ENCODE results near the gene TERT. TPM values are rescaled to one million over a fixed set of nuclear protein-coding genes. Genes with fewer than 3 reads are reported as not detected.

The TERT gene
- total RNA-seq, 1 donor from 2014 or later: not detected

DNA sequence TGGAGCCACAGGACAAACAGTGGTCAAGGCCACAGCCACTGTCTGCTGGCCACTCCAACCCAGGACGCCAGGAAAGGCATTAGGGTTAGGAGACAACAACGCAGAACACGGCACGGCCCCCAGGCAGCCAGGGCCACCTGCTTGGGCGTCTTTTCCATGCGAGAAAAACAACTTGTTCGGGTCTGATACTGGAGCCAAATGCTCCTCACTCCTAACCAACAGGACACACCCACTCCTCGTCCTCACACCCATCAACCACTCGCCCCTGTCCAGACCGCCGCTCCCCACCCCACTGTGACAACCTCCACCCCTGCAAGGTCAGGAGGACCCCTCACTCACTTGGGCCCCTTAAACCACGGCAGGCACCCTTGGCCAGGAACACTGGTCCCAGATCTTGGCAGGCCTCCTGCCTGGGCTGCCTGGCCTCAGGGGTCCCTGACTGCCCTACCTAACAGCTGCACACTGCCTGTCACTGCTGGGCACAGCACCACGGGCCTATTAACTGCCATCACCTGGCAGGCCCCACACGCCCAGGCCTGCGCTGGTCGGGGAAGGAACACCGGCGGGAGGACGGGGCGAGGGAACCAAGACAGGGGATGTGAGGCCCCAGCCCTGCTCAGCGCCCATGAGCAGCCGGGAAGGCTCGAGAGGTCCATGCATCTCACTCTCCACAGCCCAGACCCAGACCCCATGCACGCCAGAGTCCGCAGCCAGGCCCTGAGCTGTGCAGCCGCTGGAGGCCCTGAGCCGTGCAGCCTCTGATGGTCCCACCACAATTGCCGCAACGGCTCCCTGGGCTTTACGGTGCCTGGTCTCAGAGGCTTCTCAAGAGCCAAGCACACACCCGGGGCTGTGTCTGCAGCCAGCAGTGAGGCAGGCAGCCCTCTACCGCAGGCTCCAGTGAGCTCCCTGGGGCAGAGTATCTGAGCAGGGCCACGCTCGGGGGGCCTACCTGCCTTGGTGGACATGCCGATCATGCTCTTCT is 36.3 kb upstream of the TERT start:
- no peak for DNase-seq (ENCODE audit: low read depth in 2 of 2)

DNA sequence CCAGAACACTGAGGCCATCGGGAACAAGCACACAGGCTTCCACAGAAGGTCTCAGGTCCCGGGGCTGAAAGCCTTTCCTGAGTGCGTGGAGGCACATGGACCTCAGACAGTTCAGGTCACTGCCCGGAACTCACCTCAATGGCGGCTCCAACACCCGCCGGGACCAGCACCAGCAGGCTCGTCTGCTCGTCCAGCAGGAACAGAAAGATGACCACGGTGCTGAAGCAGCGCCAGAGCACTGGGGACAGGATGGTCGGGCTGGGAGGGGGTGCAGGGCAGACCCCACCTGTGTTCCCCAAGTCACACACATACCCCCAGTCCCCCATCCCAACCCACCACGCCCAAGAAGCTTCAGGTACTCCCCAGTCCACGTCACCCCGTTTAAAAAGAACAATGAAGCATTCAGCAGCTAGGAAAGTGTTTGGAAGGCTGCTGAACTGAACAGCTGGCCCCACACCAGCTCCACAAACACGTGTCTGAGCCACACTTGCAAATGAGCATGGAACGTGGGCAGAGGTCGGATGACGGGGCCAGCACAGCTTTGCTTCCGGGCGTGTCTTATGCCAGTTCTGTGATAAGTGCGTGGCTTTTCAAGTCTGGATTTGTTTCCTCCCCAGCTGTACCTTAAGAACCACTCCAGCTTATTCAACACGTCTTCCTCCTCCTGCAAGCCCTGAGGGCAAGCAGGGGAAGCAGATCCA is 35.4 kb upstream of the TERT start:
- no peak for DNase-seq (ENCODE audit: low read depth in 2 of 2)

DNA sequence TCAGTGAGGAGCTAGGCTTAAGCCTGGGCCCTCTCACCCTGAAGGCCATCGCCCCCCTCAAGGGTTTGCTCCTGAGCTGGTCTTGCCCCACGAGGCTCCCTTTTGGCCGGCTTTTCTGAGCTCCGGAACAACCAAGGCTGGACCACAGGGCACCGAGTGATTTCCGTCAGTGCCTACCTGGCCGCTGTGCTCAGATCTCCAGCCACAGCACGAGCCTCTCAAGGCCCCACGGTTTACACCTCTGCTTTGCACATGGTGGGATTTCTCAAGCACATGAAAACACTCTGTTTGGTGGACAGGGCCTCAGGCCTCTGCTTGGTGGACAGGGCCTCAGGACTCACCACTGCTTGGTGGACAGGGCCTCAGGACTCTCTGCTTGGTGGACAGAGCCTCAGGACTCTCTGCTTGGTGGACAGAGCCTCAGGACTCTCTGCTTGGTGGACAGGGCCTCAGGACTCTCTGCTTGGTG is 34.3 kb upstream of the TERT start:
- DNase-seq (ENCODE audit: low read depth in 2 of 2): no peak

DNA sequence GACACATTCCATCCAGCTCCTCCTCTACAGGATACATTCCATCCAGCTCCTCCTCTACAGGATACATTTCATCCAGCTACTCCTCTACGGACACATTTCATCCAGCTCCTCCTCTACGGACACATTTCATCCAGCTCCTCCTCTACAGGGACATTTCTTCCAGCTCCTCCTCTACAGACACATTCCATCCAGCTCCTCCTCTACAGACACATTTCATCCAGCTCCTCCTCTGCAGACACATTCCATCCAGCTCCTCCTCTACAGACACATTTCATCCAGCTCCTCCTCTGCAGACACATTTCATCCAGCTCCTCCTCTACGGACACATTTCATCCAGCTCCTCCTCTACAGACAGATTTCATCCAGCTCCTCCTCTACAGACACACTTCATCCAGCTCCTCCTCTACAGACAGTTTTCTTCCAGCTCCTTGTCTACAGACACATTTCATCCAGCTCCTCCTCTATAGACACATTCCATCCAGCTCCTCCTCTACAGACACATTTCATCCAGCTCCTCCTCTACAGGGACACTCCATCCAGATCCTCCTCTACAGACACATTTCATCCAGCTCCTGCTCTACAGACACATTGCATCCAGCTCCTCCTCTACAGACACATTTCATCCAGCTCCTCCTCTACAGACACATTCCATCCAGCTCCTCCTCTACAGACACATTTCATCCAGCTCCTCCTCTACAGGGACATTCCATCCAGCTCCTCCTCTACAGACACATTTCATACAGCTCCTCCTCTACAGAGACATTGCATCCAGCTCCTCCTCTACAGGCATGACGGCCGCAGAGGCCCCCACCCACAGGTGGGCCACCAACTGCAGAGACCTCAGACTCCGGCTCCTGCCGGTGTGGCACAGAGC is 33.6 kb upstream of the TERT start:
- DNase-seq (ENCODE audit: low read depth in 2 of 2): peak in 1 of 2 donors; percentile 7

DNA sequence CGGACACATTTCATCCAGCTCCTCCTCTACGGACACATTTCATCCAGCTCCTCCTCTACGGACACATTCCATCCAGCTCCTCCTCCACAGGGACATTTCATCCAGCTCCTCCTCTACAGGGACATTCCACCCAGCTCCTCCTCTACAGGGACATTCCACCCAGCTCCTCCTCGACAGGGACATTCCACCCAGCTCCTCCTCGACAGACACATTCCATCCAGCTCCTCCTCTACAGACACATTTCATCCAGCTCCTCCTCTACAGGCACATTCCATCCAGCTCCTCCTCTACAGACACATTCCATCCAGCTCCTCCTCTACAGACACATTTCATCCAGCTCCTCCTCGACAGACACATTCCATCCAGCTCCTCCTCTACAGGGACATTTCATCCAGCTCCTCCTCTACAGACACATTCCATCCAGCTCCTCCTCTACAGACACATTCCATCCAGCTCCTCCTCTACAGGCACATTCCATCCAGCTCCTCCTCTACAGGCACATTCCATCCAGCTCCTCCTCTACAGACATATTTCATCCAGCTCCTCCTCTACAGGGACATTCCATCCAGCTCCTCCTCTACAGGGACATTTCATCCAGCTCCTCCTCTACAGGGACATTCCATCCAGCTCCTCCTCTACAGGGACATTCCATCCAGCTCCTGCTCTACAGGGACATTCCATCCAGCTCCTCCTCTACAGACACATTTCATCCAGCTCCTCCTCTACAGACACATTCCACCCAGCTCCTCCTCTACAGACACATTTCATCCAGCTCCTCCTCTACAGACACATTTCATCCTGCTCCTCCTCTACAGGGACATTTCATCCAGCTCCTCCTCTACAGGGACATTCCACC is 32.3 kb upstream of the TERT start:
- peak; percentile 13 to 69 for DNase-seq (ENCODE audit: low read depth in 2 of 2)

DNA sequence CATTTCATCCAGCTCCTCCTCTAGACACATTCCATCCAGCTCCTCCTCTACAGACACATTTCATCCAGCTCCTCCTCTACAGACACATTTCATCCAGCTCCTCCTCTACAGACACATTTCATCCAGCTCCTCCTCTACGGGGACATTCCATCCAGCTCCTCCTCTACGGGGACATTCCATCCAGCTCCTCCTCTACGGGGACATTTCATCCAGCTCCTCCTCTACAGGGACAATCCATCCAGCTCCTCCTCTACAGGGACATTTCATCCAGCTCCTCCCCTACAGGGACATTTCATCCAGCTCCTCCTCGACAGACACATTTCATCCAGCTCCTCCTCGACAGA is 31.6 kb upstream of the TERT start:
- DNase-seq (ENCODE audit: low read depth in 2 of 2): peak in 1 of 2 donors; percentile 7

DNA sequence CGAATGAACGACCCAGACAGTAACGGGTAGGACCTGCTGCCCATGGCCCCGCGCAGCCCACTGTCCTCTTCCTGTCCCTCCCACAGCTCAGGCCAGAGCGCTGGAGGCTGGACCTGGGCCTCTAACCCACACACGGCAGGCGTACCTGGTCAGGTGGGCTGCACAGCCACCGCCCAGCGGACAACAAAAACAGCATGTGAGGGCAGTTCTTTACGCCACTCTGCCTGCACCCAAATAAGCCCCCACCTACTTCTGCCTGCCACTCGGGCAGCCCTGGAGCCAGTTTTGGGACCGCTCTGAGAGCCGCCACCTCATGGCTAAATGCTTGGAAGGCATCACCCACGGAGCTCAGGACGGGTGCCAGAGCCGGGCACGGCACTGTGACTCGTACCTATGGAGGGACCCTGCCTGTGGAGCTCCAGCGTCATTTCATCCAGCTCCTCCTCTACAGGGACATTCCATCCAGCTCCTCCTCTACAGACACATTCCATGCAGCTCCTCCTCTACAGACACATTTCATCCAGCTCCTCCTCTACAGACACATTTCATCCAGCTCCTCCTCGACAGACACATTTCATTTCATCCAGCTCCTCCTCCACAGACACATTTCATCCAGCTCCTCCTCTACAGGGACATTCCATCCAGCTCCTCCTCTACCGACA is 31.1 kb upstream of the TERT start:
- no peak for DNase-seq (ENCODE audit: low read depth in 2 of 2)

DNA sequence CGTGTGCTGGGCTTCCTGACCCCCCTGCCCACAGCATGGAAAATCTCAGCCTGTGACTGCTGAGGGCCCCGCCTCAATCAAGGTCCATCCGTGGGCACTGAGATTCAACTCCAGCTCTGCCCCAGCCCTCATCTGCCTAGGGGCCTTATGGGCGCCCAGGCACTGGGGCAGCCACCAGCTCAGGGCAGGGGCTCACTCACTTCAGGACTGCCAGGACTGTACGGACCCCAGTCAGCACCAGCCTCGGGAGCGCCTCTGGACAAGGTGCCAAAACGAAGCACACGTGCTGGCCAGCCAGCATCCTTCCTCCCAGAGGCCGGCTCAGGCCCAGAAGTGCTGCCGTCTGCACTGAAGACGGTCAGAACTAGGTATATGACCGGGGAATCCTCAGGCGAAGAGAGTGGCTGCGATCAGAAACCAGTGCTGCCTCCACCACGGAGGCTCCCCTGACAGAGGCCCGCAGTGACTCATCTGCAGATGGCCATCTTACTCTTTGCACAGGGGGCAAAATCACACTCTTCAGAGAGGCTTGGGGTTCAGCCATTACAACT is 30.4 kb upstream of the TERT start:
- DNase-seq (ENCODE audit: low read depth in 2 of 2): no peak

DNA sequence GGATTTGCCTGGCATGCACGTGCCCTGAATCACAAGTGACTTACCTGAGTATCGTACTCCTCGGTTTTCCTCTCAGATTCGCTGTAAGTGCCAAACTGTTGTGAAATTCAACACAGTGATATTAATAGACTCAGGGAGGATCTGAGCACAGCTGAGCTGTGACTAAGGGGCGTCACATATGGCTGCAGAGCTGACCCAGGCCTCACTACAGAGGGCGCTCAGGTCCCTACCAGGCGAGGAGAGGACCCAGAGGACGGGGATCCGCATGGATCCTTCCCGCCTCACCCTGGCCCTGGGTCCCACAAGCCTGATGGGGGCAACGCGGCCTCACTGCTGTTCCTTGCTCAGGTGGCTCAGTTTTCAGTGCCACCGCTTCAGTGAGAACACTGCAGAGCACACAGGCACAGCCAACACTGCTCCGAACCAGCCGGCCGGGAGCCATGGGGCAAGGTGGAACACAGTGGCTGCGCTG is 29.9 kb upstream of the TERT start:
- DNase-seq (ENCODE audit: low read depth in 2 of 2): no peak

DNA sequence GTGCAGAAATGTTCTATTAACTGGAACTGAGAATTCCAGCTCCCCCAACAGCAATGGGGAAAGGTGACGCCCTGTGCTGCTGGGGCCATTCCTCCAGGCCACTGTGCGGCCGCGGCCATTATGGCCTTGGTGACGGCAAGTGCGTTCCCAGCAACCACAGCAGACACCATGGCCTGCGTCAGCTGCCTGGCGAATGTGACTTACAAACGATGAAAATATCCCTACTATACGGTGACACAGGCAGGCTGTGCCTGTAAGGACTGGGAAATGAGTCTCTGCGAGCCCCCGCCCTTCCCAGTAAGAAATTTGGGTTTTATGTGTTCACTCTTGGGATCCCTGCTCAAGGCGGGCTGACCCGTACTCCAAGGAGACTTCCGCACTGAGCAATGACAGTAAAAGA is 29.4 kb upstream of the TERT start:
- no peak for DNase-seq (ENCODE audit: low read depth in 2 of 2)

DNA sequence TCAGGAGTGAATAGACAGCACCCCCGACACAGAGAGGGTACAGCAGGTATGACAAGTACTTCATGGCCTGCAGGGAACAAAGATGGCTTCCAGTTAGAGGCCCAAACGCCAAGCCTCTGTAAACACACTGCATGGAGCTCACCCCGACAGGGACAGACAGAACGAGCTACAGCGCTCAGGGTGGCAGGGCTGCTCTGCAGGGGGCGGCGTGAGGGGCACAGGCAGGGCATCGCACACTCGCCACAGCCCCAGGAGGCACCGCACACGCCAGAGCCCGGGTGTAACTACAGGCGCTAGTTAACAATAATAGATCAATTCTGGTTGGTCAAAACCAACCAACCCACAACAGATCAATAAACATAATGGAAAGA is 28.9 kb upstream of the TERT start:
- no peak for DNase-seq (ENCODE audit: low read depth in 2 of 2)

DNA sequence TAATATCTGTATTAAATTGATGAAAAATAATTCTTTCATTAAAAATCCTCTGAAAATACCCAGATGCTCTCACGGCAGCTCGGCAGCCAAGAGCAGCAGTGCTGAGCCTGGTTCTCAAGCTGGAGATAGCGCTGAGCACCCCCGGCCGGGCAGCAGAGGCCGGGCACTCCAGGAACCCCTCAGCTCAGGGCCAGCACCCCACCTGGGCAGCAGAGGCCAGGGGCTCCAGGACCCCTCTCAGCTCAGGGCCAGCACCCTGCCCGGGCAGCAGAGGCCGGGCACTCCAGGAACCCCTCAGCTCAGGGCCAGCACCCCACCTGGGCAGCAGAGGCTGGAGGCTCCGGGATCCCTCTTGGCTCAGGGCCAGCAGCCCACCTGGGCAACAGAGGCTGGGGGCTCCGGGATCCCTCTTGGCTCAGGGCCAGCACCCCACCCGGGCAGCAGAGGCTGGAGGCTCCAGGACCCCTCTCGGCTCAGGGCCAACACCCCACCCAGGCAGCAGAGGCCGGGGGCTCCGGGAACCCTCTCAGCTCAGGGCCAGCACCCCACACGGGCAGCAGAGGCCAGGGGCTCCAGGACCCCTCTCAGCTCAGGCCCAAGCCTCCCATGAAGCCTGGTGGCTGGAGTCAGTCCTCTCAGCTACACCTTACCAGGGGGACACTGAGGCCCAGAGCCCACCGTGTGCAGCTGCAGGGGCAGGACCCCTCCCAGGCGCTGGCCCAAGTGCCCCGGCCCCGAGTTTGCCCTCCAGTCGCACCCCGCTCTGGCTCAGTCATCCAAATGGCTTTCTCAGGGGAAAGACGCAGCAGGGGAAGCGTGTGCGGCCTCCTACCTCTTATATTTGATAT is 28.3 kb upstream of the TERT start:
- no peak for DNase-seq (ENCODE audit: low read depth in 2 of 2)

DNA sequence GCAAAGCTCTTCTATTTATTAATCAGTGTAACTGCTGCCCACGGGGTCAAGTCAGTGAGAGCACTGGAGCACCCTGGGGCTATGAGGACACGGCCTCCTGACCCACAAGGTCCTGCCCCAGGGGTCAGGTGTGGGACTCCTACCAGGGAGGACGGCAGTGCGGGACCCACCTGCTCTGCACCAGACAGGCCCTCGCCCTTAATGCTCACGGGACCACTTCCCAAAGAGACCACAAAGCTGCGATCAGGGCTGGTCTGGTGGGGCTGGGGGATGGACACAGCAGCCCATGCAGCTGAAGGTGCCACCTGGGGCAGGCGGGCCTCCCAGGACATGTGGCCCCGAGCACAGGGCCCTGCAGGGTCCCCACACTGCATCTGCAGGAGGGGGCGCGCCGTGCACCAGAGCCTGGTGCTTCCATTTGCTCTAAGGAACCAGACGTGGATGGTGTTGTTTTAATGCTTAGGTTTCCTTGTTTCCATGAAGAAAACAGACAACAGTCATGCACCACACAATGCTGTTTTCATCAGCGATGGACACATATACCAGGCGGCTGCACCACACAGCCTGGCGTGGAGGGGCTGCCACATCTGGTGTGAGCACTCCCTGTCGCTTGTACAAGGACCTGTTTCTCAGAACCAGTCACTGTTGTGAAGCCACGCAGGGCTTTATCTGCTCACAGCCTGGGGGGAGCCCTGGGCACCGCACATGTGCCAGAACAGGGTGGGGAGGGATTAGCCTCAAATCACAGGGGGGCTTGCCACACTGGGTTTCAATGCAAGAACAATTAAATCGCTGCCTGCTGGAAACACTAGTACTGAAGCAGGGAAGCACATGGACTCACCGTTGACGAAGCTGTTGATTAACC is 27.4 kb upstream of the TERT start:
- DNase-seq (ENCODE audit: low read depth in 2 of 2): no peak

DNA sequence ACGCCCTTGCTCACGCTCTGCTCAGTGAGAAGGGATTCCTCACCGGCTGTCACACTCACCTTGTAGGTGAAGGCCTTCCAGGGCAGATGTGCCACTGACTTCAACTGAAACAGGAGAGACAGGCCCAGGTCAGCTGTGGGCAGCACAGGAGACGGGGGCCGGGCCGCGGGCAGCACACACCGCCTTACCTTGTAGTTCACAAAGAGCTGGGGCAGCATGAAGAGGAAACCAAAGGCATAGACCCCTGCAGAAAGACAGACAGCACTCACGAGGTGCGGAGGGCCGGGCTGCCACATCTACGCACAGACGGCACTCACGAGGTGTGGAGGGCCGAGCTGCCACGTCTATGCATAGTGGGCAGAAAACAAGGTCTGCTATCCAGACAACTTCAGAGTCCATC is 26.7 kb upstream of the TERT start:
- no peak for DNase-seq (ENCODE audit: low read depth in 2 of 2)

DNA sequence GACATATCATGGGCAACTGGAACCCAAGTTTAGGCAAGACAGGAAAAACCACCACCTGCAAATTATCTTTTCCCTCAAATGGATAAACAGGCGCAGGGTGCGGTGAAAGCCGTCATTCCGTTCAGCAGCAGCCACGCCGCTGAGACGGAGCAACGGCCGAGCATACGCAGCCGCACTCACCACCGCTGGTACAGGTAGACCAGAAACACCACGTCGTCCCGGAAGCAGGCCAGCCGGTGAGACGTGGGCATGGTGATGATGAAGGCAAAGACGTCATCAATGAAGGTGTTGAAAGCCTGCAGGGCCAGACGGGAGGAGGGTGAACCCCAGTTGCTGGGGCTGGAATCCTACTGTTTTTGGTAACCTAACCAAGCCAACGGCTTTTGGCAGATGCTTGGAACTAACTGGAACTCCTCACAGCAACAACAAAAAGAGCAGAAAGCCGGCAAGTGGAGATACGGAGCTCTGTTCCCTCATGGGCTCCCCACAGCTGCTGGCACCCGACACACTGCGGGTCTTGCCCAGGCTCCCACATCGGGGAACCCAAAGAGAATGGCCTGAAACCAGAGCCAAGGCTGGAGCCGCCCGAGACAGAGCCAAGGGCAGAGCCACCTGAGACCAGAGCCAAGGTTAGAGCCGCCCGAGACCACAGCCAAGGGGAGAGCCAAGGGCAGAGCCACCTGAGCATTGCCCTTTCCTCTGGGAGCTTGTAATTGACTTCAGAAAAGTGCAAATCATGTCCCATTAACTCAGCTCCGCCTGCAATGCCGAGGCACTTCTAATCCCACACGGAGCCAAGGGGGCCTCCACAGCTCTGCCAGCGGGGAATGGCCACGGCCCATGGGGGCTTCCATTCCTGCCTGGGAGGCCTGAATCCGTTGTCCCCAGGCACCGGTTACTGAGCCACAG is 25.8 kb upstream of the TERT start:
- DNase-seq (ENCODE audit: low read depth in 2 of 2): no peak

DNA sequence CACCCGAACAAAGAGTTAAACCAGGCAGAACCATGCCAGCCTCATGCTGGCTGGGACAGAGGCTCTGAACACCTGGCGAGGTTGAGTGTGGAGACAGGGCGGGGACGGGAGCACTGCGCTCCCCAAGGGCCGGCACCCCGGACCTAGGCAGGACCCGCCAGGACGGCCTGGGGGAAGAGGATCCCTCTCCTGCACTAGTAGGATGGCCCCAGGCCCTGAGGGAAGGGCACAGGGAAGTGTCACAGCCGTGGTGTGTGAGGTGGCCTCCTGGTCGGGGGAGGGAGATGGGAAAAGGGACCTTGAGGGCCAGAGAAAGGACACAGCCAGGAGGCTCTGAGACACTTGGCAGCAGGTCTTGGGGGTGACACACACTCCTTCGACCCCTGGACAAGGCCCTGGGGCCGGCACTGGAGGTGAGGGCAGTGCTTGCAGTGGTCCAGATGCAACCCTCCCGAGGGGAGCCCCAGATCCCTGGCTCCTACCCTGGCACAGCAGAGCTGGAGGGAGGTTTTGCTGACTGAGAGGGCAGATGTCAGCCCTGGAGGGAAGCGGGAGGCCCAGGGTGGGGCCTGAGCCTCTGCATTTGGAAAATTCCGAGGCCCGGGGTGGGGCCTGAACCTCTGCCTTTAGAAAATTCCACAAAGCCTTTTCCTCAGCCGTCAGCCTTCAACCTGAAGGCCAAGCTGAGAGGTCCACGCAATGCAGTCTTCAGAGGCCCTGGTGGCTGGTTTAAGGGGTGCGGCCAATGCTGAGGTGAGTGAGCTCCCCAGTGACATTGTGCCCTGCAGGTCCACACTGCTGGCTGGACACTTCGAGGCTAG is 24.8 kb upstream of the TERT start:
- DNase-seq (ENCODE audit: low read depth in 2 of 2): no peak

Measured in dermis microvascular lymphatic vessel endothelial cell (primary cell).